Measurements from ENCODE around the gene GSTA4.
"Not testable (repeated sequence)": the region's sequence is repeated elsewhere in the genome, so short reads cannot be mapped to it uniquely, and the experiment has no call there.

DNA sequence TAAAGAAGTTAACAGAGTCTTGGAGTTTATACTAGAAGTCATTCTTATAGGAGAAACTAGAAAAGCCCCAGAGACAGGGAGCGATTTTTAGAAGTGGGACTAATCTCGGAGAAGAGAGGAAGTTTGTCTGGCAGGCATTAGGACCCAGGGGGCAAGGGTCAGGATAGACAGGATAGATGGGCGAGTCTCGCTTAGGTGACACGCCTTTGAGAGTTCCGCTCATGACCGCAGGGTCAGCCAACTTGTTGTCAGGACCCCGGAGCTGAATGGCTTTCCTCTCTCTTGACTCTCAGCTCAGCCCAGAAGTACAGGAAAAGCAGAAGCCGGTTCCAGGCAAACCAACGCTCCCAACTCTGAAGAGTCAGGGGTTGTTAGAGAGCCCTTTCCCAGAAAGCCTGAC is 34.1 kb downstream of the GSTA4 start:
- TF ChIP-seq, protein P1, sequence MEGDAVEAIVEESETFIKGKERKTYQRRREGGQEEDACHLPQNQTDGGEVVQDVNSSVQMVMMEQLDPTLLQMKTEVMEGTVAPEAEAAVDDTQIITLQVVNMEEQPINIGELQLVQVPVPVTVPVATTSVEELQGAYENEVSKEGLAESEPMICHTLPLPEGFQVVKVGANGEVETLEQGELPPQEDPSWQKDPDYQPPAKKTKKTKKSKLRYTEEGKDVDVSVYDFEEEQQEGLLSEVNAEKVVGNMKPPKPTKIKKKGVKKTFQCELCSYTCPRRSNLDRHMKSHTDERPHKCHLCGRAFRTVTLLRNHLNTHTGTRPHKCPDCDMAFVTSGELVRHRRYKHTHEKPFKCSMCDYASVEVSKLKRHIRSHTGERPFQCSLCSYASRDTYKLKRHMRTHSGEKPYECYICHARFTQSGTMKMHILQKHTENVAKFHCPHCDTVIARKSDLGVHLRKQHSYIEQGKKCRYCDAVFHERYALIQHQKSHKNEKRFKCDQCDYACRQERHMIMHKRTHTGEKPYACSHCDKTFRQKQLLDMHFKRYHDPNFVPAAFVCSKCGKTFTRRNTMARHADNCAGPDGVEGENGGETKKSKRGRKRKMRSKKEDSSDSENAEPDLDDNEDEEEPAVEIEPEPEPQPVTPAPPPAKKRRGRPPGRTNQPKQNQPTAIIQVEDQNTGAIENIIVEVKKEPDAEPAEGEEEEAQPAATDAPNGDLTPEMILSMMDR (IDR thresholded peaks at IDR 0.05; ENCODE audit: insufficient read depth, low read depth, low read length): not testable (repeated sequence)
- TF ChIP-seq EZH2 (IDR thresholded peaks at IDR 0.05; ENCODE audit: insufficient read depth, low read length): not testable (repeated sequence)

All from astrocyte (in vitro differentiated cells and primary cell).